ENCODE results near the gene HLX.

DNA sequence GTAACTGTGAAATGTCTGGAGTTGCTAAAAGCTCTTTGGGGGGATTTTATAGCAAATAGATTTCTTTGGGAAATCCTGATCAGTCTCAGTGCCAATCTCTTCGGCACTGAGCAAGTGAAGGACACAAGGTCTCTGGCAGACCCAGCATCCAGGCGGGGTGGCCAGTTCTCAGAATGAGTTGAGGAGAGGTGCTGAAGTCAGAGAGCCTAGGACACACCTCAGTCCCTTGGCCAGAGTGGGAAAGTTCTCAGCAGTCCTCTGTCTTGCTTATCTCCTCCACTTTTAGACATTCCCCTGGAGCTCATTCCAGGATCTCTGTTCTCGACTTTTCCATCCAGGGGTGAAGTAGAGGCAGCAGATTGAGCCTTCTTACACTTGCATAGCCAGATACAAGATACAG, 6.7 kb downstream of the HLX start:
- TF ChIP-seq CTCF (conservative IDR thresholded peaks at IDR 0.05; ENCODE audit: low read depth, low read length) (no peak), EZH2phosphoT487 (IDR thresholded peaks at IDR 0.05; ENCODE audit: borderline replicate concordance, low read length) (no peak), EZH2 (IDR thresholded peaks at IDR 0.05; ENCODE audit: low read length, unreplicated experiment) (no peak)

Data from PC-3 (cell line).